Caco-2 (cell line): Measurements from ENCODE around the gene LARP7. TPM values are rescaled to one million over a fixed set of nuclear protein-coding genes. Genes with fewer than 3 reads are reported as not detected.

Experiments
- BruUV-seq: library from RNA; stranded (reverse); fragments of 400-500 nt; replicated peaks from 2 replicates; lab custom pipeline; 2021; lab: Mats Ljungman, UMichigan
- CTCF ChIA-PET: fragments of 300-600 bp; sonication (Branson Sonifier 250); formaldehyde crosslinking; loops from one replicate; lab custom pipeline; 2022; ENCODE audit warnings: antibody characterized with exemption; lab: Charles Lee
- POLR2A ChIA-PET: fragments of 300-600 bp; sonication (Branson Sonifier 250); formaldehyde crosslinking; loops from one replicate; lab custom pipeline; 2022; ENCODE audit warnings: antibody characterized with exemption; lab: Charles Lee
- DNase-seq, 2 experiments: peaks; one replicate each; pipeline versions ENCODE4 v3.0.0 to v3.0.0-alpha.2; 2020 to 2022
- H3K27me3 ChIP-seq: replicated peaks from 2 replicates; pipeline ENCODE4 v1.6.0; 2011; ENCODE audit warnings: low read length; ENCODE audit not compliant: control insufficient read depth, insufficient read depth
- H3K36me3 ChIP-seq: 2 replicates; pipeline ENCODE4 v1.5.1; 2011; ENCODE audit warnings: low read length; ENCODE audit not compliant: control insufficient read depth, insufficient read depth
- H3K4me1 ChIP-seq: fragments of 250-450 bp; sonication (Bioruptor Pico); 2 replicates; pipeline ENCODE4 v1.5.1; 2020; ENCODE audit warnings: mild to moderate bottlenecking
- H3K4me3 ChIP-seq: 2 replicates; pipeline ENCODE4 v1.5.1; 2011; ENCODE audit warnings: low read depth, mild to moderate bottlenecking, control low read depth, low read length
- H3K9me3 ChIP-seq: fragments of 250-450 bp; sonication (Bioruptor Pico); 2 replicates; pipeline ENCODE4 v1.5.1; 2020; ENCODE audit warnings: mild to moderate bottlenecking, moderate library complexity
- H3K27ac Mint-ChIP-seq: one replicate; pipeline ENCODE4 v1.8.0; 2022; ENCODE audit warnings: mixed read lengths; ENCODE audit not compliant: unreplicated experiment
- H3K27me3 Mint-ChIP-seq: one replicate; pipeline ENCODE4 v1.8.0; 2022; ENCODE audit warnings: mixed read lengths; ENCODE audit not compliant: insufficient read depth, unreplicated experiment
- H3K36me3 Mint-ChIP-seq: one replicate; pipeline ENCODE4 v1.8.0; 2022; ENCODE audit warnings: mild to moderate bottlenecking, mixed read lengths; ENCODE audit not compliant: insufficient read depth, unreplicated experiment
- H3K4me1 Mint-ChIP-seq: one replicate; pipeline ENCODE4 v1.8.0; 2022; ENCODE audit warnings: low read depth, mixed read lengths; ENCODE audit not compliant: unreplicated experiment
- H3K4me3 Mint-ChIP-seq: one replicate; pipeline ENCODE4 v1.8.0; 2022; ENCODE audit warnings: mild to moderate bottlenecking, moderate library complexity, mixed read lengths; ENCODE audit not compliant: unreplicated experiment
- H3K9me3 Mint-ChIP-seq: one replicate; pipeline ENCODE4 v1.8.0; 2022; ENCODE audit warnings: mixed read lengths; ENCODE audit not compliant: unreplicated experiment
- intact Hi-C: fragments of 100-400 bp; cut with micrococcal nuclease; formaldehyde crosslinking; loops from one replicate; pipeline ENCODE4 v1.10.0; 2022; ENCODE audit not compliant: unreplicated experiment
- total RNA-seq: library from RNA; stranded (reverse); gene quantifications from 2 replicates; pipeline ENCODE4 v1.2.3, GENCODE V29; 2022
- TF ChIP-seq, protein P1 (sequence below), 2 experiments: fragments of 200-600 bp in 1 of 2; IDR thresholded peaks; 1 replicate in 1 of 2; 2 replicates in 1 of 2; pipeline versions ENCODE4 v1.5.1 to v1.8.0; 2011 to 2022; ENCODE audit warnings: antibody characterized with exemption in 1 of 2, control low read depth in 1 of 2, inconsistent platforms in 1 of 2, low read depth in 1 of 2, low read length in 1 of 2, mild to moderate bottlenecking in 1 of 2, moderate library complexity in 1 of 2; ENCODE audit not compliant: insufficient read depth in 1 of 2, severe bottlenecking in 1 of 2, unreplicated experiment in 1 of 2

Gene LARP7
- total RNA-seq, 1 experiment from 2014 or later, result 38.0 TPM

- Histone ChIP-seq H3K27me3 (no peaks in the 10 kb centered on the region), H3K36me3 (no peaks in the 10 kb centered on the region), H3K4me1 (no peaks in the 10 kb centered on the region), H3K9me3 (no peaks in the 10 kb centered on the region), H3K4me3 (no peak overlapping the region)
- no peaks in the 10 kb centered on the region for H3K36me3 Mint-ChIP-seq
- ChIA-PET CTCF (no interaction called here), POLR2A (no interaction called here)
- BruUV-seq, result no TSS peak
- H3K9me3 Mint-ChIP-seq, result no peaks in the 10 kb centered on the region
- H3K27ac Mint-ChIP-seq, result no peak overlapping the region
- intact Hi-C loops, result no loop called here
- H3K4me3 Mint-ChIP-seq, result no peak overlapping the region
- H3K27me3 Mint-ChIP-seq, result peaks cover 5% of the 10 kb centered on the region
- no peaks in the 10 kb centered on the region for H3K4me1 Mint-ChIP-seq
- DNase-seq, result no peak
- TF ChIP-seq, protein P1, sequence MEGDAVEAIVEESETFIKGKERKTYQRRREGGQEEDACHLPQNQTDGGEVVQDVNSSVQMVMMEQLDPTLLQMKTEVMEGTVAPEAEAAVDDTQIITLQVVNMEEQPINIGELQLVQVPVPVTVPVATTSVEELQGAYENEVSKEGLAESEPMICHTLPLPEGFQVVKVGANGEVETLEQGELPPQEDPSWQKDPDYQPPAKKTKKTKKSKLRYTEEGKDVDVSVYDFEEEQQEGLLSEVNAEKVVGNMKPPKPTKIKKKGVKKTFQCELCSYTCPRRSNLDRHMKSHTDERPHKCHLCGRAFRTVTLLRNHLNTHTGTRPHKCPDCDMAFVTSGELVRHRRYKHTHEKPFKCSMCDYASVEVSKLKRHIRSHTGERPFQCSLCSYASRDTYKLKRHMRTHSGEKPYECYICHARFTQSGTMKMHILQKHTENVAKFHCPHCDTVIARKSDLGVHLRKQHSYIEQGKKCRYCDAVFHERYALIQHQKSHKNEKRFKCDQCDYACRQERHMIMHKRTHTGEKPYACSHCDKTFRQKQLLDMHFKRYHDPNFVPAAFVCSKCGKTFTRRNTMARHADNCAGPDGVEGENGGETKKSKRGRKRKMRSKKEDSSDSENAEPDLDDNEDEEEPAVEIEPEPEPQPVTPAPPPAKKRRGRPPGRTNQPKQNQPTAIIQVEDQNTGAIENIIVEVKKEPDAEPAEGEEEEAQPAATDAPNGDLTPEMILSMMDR (IDR thresholded peaks at IDR 0.05; ENCODE audit: insufficient read depth in 1 of 2, low read depth in 1 of 2, low read length in 1 of 2, severe bottlenecking in 1 of 2, unreplicated experiment in 1 of 2), result no peak
Observed at GRCh38 chr4:112693507-112693906, 56.6 kb downstream of the LARP7 start.

DNA sequence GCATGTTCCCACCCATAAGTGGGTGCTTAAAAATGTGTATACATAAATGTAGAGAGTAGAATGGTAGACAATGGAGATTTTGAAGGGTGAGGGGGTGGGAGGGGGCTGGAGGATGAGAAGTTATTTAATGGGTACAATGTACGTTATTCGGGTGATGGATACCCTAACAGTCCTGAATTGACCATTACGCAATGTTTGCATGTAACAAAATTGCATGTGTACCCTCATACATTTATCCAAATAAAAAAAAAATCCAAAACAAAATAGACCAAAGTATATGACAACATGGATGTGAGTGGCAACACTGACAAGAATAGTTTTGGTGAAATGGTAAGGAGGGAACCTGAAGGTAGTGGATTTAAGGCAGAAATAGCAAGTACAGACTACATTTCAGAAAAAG lies 63.7 kb downstream of the LARP7 start:
- Mint-ChIP-seq H3K27ac (no peak overlapping the region), H3K9me3 (no peaks in the 10 kb centered on the region), H3K36me3 (no peaks in the 10 kb centered on the region), H3K4me1 (peaks cover 6% of the 10 kb centered on the region), H3K4me3 (no peak overlapping the region), H3K27me3 (peaks cover 26% of the 10 kb centered on the region)
- TF ChIP-seq, protein P1 (IDR thresholded peaks at IDR 0.05; ENCODE audit: insufficient read depth in 1 of 2, low read depth in 1 of 2, low read length in 1 of 2, severe bottlenecking in 1 of 2, unreplicated experiment in 1 of 2), result no peak
- BruUV-seq, result no TSS peak
- POLR2A ChIA-PET, result no interaction called here
- peaks cover 2% of the 10 kb centered on the region; the same call in 1 of the 2 replicates for H3K27me3 ChIP-seq
- CTCF ChIA-PET, result no interaction called here
- DNase-seq, result no peak
- H3K9me3 ChIP-seq, result no peaks in the 10 kb centered on the region
- H3K36me3 ChIP-seq, result no peaks in the 10 kb centered on the region
- intact Hi-C loops, result no loop called here
- no peak overlapping the region for H3K4me3 ChIP-seq
- H3K4me1 ChIP-seq, result no peaks in the 10 kb centered on the region

DNA sequence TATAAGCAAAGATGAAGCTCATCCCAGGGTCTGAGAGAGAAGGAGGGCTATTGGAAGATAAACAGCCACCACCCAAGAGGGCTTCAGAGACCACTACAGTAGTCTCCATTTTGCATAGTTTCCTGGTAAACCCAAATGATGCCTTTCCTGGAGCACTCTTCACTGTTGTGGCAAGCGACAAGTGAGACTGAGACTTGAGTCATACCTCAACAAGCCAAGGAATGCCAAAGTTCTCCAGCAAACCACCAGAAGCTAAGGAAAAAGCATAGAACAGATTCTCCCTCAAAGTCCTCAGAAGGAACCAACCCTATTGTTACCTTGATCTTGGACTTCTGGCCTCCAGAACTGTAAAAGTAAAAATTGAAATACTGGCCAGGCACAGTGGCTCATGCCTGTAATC lies 65.9 kb downstream of the LARP7 start:
- POLR2A ChIA-PET, result no interaction called here
- TF ChIP-seq, protein P1 (IDR thresholded peaks at IDR 0.05; ENCODE audit: insufficient read depth in 1 of 2, low read depth in 1 of 2, low read length in 1 of 2, severe bottlenecking in 1 of 2, unreplicated experiment in 1 of 2), result no peak

More for the DNA sequence above, 65.9 kb downstream of the LARP7 start:
- CTCF ChIA-PET, result no interaction called here
- BruUV-seq, result no TSS peak
- intact Hi-C loops, result no loop called here
- no peak for DNase-seq
- H3K9me3 Mint-ChIP-seq, result no peaks in the 10 kb centered on the region
- no peak overlapping the region for H3K4me3 Mint-ChIP-seq
- peaks cover 31% of the 10 kb centered on the region for H3K27me3 Mint-ChIP-seq
- Histone ChIP-seq H3K4me1 (no peaks in the 10 kb centered on the region), H3K36me3 (no peaks in the 10 kb centered on the region), H3K4me3 (no peak overlapping the region), H3K9me3 (no peaks in the 10 kb centered on the region), H3K27me3 (peaks cover 2% of the 10 kb centered on the region; the same call in 1 of the 2 replicates)
- peaks cover 12% of the 10 kb centered on the region for H3K4me1 Mint-ChIP-seq
- H3K36me3 Mint-ChIP-seq, result no peaks in the 10 kb centered on the region
- H3K27ac Mint-ChIP-seq, result no peak overlapping the region
